MM.1S (cell line): ENCODE results near the gene IL10.

Source experiments
- DNase-seq: peaks from one replicate; pipeline ENCODE4 v3.0.0-alpha.2; 2015
- H2AFZ ChIP-seq: fragments of 300-600 bp; sonication (generic); 2 replicates; pipeline ENCODE4 v1.6.0; 2016; ENCODE audit warnings: antibody characterized with exemption, low read length
- H3F3A ChIP-seq: fragments of 300-600 bp; sonication (generic); 2 replicates; pipeline ENCODE4 v1.6.1; 2016; ENCODE audit warnings: mild to moderate bottlenecking, antibody characterized with exemption, low read length, moderate library complexity, mixed read lengths; ENCODE audit not compliant: insufficient read depth
- H3K27ac ChIP-seq: fragments of 300-600 bp; sonication (generic); 2 replicates; pipeline ENCODE4 v1.5.1; 2016; ENCODE audit warnings: mild to moderate bottlenecking, low read length
- H3K27me3 ChIP-seq: fragments of 300-600 bp; sonication (generic); replicated peaks from 2 replicates; pipeline ENCODE4 v1.6.0; 2016; ENCODE audit warnings: low read length; ENCODE audit not compliant: insufficient read depth
- H3K36me3 ChIP-seq: fragments of 300-600 bp; sonication (generic); replicated peaks from 2 replicates; pipeline ENCODE4 v1.6.1; 2016; ENCODE audit warnings: mild to moderate bottlenecking, low read length, mixed read lengths; ENCODE audit not compliant: insufficient read depth
- H3K4me1 ChIP-seq: fragments of 300-600 bp; sonication (generic); 2 replicates; pipeline ENCODE4 v1.6.1; 2016; ENCODE audit warnings: low read length, mixed read lengths
- H3K4me2 ChIP-seq: fragments of 300-600 bp; sonication (generic); 2 replicates; pipeline ENCODE4 v1.6.0; 2016; ENCODE audit warnings: low read depth, low read length
- H3K4me3 ChIP-seq: fragments of 300-600 bp; sonication (generic); 2 replicates; pipeline ENCODE4 v1.5.1; 2016; ENCODE audit warnings: low read length, mixed read lengths
- H3K79me2 ChIP-seq: fragments of 300-600 bp; sonication (generic); 2 replicates; pipeline ENCODE4 v1.6.1; 2016; ENCODE audit warnings: mixed run types, low read length, mixed read lengths
- H3K9ac ChIP-seq: fragments of 300-600 bp; sonication (generic); 2 replicates; pipeline ENCODE4 v1.6.1; 2016; ENCODE audit warnings: low read length, mixed read lengths
- H3K9me2 ChIP-seq: fragments of 300-600 bp; sonication (generic); replicated peaks from 2 replicates; pipeline ENCODE4 v1.6.1; 2016; ENCODE audit warnings: mild to moderate bottlenecking, low read length, mixed read lengths; ENCODE audit not compliant: insufficient read depth
- H3K9me3 ChIP-seq: fragments of 300-600 bp; sonication (generic); replicated peaks from 2 replicates; pipeline ENCODE4 v1.6.1; 2016; ENCODE audit warnings: mild to moderate bottlenecking, low read length, mixed read lengths; ENCODE audit not compliant: insufficient read depth
- H4K20me1 ChIP-seq: fragments of 300-600 bp; sonication (generic); 2 replicates; pipeline ENCODE4 v1.6.1; 2016; ENCODE audit warnings: mild to moderate bottlenecking, low read length, moderate library complexity, mixed read lengths; ENCODE audit not compliant: insufficient read depth
- EZH2 ChIP-seq: fragments of 300-600 bp; sonication (generic); optimal IDR thresholded peaks from 2 replicates; pipeline ENCODE3; 2017; ENCODE audit warnings: low read depth, mild to moderate bottlenecking, antibody characterized with exemption, low read length, mixed read lengths
- EZH2phosphoT487 ChIP-seq: fragments of 300-600 bp; sonication (generic); IDR thresholded peaks from 2 replicates; pipeline ENCODE4 v1.6.1; 2018; ENCODE audit warnings: antibody characterized with exemption, low read length
- TF ChIP-seq, protein P1 (sequence below): fragments of 300-600 bp; sonication (generic); IDR thresholded peaks from 2 replicates; pipeline ENCODE4 v1.5.1; 2016; ENCODE audit warnings: antibody characterized with exemption, low read length, mixed read lengths

The IL10 gene

DNA sequence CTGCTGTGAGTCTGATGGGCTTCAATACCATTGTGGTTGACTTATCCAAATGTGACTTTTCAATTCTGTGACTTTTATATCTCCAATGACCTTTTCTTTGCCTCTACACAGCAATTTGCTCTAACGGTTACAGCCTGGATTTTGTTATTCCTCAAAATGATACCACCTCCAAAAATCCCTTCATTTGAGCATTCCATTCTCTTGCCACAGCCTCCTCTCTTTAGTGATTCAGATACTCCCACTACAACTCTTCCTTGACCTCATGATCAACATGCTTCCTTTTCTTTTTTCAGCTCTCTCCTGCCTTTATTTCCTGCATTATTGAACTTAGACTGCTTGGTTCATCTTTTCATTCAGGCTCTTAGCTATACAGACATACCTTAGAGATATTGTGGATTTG, 18.3 kb downstream of the IL10 start:
- Histone ChIP-seq H3K27ac (no peak overlapping the region), H3K79me2 (no peaks in the 10 kb centered on the region), H2AFZ (no peak overlapping the region), H3K4me2 (no peak overlapping the region), H3K4me1 (peaks cover 10% of the 10 kb centered on the region; the same call in 1 of the 2 replicates), H3K9me2 (no peaks in the 10 kb centered on the region), H3K27me3 (no peaks in the 10 kb centered on the region), H3K9ac (no peak overlapping the region), H3F3A (no peaks in the 10 kb centered on the region), H3K36me3 (no peaks in the 10 kb centered on the region), H4K20me1 (no peaks in the 10 kb centered on the region), H3K9me3 (no peaks in the 10 kb centered on the region), H3K4me3 (no peak overlapping the region)
- TF ChIP-seq, protein P1, sequence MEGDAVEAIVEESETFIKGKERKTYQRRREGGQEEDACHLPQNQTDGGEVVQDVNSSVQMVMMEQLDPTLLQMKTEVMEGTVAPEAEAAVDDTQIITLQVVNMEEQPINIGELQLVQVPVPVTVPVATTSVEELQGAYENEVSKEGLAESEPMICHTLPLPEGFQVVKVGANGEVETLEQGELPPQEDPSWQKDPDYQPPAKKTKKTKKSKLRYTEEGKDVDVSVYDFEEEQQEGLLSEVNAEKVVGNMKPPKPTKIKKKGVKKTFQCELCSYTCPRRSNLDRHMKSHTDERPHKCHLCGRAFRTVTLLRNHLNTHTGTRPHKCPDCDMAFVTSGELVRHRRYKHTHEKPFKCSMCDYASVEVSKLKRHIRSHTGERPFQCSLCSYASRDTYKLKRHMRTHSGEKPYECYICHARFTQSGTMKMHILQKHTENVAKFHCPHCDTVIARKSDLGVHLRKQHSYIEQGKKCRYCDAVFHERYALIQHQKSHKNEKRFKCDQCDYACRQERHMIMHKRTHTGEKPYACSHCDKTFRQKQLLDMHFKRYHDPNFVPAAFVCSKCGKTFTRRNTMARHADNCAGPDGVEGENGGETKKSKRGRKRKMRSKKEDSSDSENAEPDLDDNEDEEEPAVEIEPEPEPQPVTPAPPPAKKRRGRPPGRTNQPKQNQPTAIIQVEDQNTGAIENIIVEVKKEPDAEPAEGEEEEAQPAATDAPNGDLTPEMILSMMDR = no peak
- TF ChIP-seq EZH2 = no peak
- no peak for TF ChIP-seq EZH2phosphoT487
- no peak for DNase-seq

- Histone ChIP-seq H3K4me2 (no peak overlapping the region), H3K9ac (no peak overlapping the region), H3K9me2 (no peaks in the 10 kb centered on the region), H3K4me1 (peaks cover 8% of the 10 kb centered on the region; the same call in 1 of the 2 replicates), H3K27me3 (no peaks in the 10 kb centered on the region), H3K36me3 (no peaks in the 10 kb centered on the region), H3K4me3 (no peak overlapping the region), H3K9me3 (no peaks in the 10 kb centered on the region), H3K79me2 (no peaks in the 10 kb centered on the region), H3F3A (no peaks in the 10 kb centered on the region), H2AFZ (no peak overlapping the region), H4K20me1 (no peaks in the 10 kb centered on the region), H3K27ac (no peak overlapping the region)
- no peak for DNase-seq
- TF ChIP-seq, protein P1 = no peak
- TF ChIP-seq EZH2 (no peak), EZH2phosphoT487 (no peak)
These were observed 19.2 kb downstream of the IL10 start for GRCh38 chr1:206753141-206753540.

DNA sequence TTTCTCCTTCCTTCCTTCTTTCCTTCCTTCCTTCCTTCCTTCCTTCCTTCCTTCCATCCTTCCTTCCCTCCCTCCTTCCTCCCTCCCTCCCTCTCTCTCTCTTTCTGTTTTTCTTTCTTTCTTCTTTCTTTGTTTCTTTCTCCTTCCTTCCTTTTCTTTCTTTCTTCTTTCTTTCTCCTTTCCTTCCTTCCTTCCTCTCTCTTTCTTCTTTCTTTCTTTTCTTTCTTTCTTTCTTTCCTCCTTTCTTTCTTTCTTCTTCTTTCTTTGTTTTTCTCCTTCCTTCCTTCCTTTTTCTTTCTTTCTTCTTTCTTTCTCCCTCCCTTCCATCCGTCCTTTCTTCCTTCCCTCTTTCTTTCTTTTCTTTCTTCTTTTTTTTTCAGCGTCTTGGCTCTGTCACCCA, 19.8 kb downstream of the IL10 start:
- Histone ChIP-seq H2AFZ (no peak overlapping the region), H3K9me2 (no peaks in the 10 kb centered on the region), H3K79me2 (no peaks in the 10 kb centered on the region), H4K20me1 (no peaks in the 10 kb centered on the region), H3K27me3 (no peaks in the 10 kb centered on the region), H3F3A (no peaks in the 10 kb centered on the region), H3K4me1 (0 out of 2 replicates have a peak, but pooled peaks cover 2% of the 10 kb centered on the region), H3K9me3 (no peaks in the 10 kb centered on the region), H3K36me3 (no peaks in the 10 kb centered on the region), H3K27ac (no peak overlapping the region), H3K9ac (no peak overlapping the region), H3K4me3 (no peak overlapping the region), H3K4me2 (no peak overlapping the region)
- no peak for TF ChIP-seq EZH2phosphoT487
- TF ChIP-seq EZH2 = no peak
- TF ChIP-seq, protein P1 = no peak
- no peak for DNase-seq
